Prostate gland (tissue), 2 donors: ENCODE results near the gene C22orf42.

ENCODE experiments used
- POLR2A ChIP-seq: fragments of 450-650 bp; IDR thresholded peaks from one replicate; pipeline ENCODE4 v1.6.1; 2016; ENCODE audit warnings: antibody characterized with exemption, mild to moderate bottlenecking
- POLR2AphosphoS5 ChIP-seq: sonication (generic); formaldehyde crosslinking; IDR thresholded peaks from one replicate; pipeline ENCODE4 v1.6.1; 2017; ENCODE audit warnings: antibody characterized with exemption
- TF ChIP-seq, protein P1 (sequence below), 4 experiments: fragments of 200-600 bp in 2 of 4; fragments of 450-650 bp in 2 of 4; sonication (generic) in 2 of 4; IDR thresholded peaks; 1 replicate in 3 of 4; 2 replicates in 1 of 4; pipeline ENCODE4 v1.5.1; 2016 to 2019; ENCODE audit warnings: antibody characterized with exemption in 4 of 4, mild to moderate bottlenecking in 2 of 4, moderate library complexity in 2 of 4

DNA sequence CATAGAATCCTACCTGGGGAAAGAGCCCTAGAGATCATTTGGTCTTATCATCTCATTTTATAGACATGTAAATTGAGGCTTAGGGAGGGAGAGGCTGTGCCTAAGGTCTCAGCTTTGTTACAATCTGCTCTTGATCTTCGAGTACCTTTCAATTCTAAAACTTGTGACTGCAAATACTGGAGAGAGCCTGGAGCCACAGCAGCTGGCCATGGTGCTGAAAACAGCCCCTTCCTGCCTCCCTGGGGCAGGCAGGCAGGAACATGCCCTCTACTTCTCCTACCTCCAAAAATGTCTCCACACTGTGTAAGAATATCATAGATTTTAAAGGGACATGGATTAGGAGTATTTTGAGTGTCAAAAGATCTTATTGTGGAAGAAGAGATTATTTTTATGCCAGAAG lies 52.2 kb downstream of the C22orf42 start:
- TF ChIP-seq POLR2A (no peak), POLR2AphosphoS5 (no peak)
- TF ChIP-seq, protein P1, sequence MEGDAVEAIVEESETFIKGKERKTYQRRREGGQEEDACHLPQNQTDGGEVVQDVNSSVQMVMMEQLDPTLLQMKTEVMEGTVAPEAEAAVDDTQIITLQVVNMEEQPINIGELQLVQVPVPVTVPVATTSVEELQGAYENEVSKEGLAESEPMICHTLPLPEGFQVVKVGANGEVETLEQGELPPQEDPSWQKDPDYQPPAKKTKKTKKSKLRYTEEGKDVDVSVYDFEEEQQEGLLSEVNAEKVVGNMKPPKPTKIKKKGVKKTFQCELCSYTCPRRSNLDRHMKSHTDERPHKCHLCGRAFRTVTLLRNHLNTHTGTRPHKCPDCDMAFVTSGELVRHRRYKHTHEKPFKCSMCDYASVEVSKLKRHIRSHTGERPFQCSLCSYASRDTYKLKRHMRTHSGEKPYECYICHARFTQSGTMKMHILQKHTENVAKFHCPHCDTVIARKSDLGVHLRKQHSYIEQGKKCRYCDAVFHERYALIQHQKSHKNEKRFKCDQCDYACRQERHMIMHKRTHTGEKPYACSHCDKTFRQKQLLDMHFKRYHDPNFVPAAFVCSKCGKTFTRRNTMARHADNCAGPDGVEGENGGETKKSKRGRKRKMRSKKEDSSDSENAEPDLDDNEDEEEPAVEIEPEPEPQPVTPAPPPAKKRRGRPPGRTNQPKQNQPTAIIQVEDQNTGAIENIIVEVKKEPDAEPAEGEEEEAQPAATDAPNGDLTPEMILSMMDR (IDR thresholded peaks at IDR 0.05): no peak
